Ishikawa (cell line): ENCODE measurements around the gene BMI1.

Experiments
- CEBPB ChIP-seq: IDR thresholded peaks from 2 replicates; pipeline ENCODE4 v1.6.1; 2012
- CREB1 ChIP-seq: IDR thresholded peaks from 2 replicates; pipeline ENCODE4 v1.6.1; 2012; ENCODE audit warnings: low read depth
- EGR1 ChIP-seq: IDR thresholded peaks from 2 replicates; pipeline ENCODE4 v1.6.1; 2012
- EP300 ChIP-seq: IDR thresholded peaks from 2 replicates; pipeline ENCODE4 v1.6.1; 2012; ENCODE audit warnings: borderline replicate concordance
- FOXM1 ChIP-seq: IDR thresholded peaks from 2 replicates; pipeline ENCODE4 v1.6.1; 2012; ENCODE audit warnings: low read depth, borderline replicate concordance
- NFIC ChIP-seq: IDR thresholded peaks from 2 replicates; pipeline ENCODE4 v1.6.1; 2012
- RAD21 ChIP-seq: IDR thresholded peaks from 2 replicates; pipeline ENCODE4 v1.6.1; 2012; ENCODE audit warnings: low read depth
- TAF1 ChIP-seq: IDR thresholded peaks from 2 replicates; pipeline ENCODE4 v1.6.1; 2012; ENCODE audit warnings: low read depth, mild to moderate bottlenecking
- TCF12 ChIP-seq: IDR thresholded peaks from 2 replicates; pipeline ENCODE4 v1.6.1; 2012; ENCODE audit warnings: low read depth
- TEAD4 ChIP-seq: IDR thresholded peaks from 2 replicates; pipeline ENCODE4 v1.6.1; 2012
- YY1 ChIP-seq: IDR thresholded peaks from 2 replicates; pipeline ENCODE4 v1.6.1; 2012; ENCODE audit warnings: low read depth
- ZBTB7A ChIP-seq: IDR thresholded peaks from 2 replicates; pipeline ENCODE4 v1.6.1; 2012; ENCODE audit warnings: low read depth
- TF ChIP-seq, protein P1 (sequence below): IDR thresholded peaks from 2 replicates; pipeline ENCODE4 v1.6.1; 2012; ENCODE audit warnings: low read depth, mild to moderate bottlenecking
- TF ChIP-seq, protein P2 (sequence below): IDR thresholded peaks from 2 replicates; pipeline ENCODE4 v1.6.1; 2012
- TF ChIP-seq, protein P3 (sequence below): IDR thresholded peaks from 2 replicates; pipeline ENCODE4 v1.6.1; 2012

BMI1 gene

DNA sequence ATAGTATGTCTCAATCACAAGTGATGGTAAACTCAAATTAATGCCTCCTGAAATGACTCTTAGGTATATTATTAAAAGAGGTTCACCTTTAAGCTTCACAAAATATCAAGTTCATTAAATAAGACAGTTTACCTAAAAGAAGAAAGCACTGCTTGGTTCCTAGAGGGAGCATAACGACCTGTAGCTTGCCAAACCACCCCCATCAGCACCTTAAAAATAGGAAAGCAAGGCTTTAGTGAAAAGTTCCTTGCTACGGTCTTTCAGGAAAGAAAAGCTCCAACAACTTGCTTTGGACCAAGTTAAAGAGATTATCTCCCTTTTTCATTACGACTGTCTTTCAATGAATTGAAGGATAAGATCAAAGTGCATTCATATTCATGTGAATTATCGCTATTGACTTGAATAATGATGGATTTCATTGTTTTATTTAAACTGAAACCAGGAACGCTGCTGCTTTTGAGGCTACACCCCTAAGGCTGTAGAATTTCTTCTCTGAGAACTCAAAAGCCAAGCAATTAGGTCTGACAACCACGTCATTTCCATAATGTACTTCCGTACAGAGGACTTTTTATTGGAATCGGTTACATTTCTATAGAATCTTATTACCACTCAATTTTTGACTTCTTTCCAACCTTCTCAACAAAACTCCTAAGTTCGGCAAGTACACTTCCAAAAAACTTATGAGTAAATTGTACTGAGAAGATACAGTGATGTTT, 17.4 kb downstream of the BMI1 start:
- TF ChIP-seq, protein P1, sequence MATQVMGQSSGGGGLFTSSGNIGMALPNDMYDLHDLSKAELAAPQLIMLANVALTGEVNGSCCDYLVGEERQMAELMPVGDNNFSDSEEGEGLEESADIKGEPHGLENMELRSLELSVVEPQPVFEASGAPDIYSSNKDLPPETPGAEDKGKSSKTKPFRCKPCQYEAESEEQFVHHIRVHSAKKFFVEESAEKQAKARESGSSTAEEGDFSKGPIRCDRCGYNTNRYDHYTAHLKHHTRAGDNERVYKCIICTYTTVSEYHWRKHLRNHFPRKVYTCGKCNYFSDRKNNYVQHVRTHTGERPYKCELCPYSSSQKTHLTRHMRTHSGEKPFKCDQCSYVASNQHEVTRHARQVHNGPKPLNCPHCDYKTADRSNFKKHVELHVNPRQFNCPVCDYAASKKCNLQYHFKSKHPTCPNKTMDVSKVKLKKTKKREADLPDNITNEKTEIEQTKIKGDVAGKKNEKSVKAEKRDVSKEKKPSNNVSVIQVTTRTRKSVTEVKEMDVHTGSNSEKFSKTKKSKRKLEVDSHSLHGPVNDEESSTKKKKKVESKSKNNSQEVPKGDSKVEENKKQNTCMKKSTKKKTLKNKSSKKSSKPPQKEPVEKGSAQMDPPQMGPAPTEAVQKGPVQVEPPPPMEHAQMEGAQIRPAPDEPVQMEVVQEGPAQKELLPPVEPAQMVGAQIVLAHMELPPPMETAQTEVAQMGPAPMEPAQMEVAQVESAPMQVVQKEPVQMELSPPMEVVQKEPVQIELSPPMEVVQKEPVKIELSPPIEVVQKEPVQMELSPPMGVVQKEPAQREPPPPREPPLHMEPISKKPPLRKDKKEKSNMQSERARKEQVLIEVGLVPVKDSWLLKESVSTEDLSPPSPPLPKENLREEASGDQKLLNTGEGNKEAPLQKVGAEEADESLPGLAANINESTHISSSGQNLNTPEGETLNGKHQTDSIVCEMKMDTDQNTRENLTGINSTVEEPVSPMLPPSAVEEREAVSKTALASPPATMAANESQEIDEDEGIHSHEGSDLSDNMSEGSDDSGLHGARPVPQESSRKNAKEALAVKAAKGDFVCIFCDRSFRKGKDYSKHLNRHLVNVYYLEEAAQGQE, result no peak
- TF ChIP-seq CEBPB, result no peak
- no peak for TF ChIP-seq NFIC
- no peak for TF ChIP-seq YY1
- TF ChIP-seq EP300, result no peak
- TF ChIP-seq TEAD4, result no peak
- no peak for TF ChIP-seq RAD21
- TF ChIP-seq, protein P2, sequence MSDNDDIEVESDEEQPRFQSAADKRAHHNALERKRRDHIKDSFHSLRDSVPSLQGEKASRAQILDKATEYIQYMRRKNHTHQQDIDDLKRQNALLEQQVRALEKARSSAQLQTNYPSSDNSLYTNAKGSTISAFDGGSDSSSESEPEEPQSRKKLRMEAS, result no peak
- TF ChIP-seq EGR1, result no peak
- no peak for TF ChIP-seq TAF1
- TF ChIP-seq ZBTB7A, result no peak

DNA sequence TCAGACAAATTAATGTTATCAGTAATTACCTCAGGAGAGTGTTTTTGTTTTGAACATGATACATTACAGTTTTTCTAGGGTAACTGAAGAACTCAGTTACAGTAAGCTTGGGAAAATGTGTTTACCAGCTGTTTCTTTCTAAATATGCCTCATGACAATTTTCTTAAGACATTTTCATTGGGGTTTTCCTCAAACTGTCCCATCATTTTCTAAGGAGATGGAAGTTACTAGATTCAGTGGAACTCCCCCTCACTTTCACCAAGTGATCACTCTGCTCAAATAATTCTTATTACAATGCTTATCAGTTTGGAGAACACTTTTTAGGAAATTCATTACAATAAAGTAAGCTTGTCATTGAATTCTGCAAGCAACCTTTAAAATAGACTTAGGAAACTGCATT, 18.0 kb downstream of the BMI1 start:
- no peak for TF ChIP-seq TEAD4
- TF ChIP-seq TAF1, result no peak
- no peak for TF ChIP-seq CREB1
- TF ChIP-seq YY1, result no peak
- no peak for TF ChIP-seq CEBPB
- TF ChIP-seq, protein P3, sequence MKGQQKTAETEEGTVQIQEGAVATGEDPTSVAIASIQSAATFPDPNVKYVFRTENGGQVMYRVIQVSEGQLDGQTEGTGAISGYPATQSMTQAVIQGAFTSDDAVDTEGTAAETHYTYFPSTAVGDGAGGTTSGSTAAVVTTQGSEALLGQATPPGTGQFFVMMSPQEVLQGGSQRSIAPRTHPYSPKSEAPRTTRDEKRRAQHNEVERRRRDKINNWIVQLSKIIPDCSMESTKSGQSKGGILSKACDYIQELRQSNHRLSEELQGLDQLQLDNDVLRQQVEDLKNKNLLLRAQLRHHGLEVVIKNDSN, result no peak
- TF ChIP-seq TCF12, result no peak
- TF ChIP-seq NFIC, result no peak
- TF ChIP-seq ZBTB7A, result no peak
- TF ChIP-seq, protein P1, result no peak
- TF ChIP-seq, protein P2, result no peak
- TF ChIP-seq RAD21, result no peak
- TF ChIP-seq FOXM1, result no peak
- TF ChIP-seq EGR1, result no peak
- no peak for TF ChIP-seq EP300

DNA sequence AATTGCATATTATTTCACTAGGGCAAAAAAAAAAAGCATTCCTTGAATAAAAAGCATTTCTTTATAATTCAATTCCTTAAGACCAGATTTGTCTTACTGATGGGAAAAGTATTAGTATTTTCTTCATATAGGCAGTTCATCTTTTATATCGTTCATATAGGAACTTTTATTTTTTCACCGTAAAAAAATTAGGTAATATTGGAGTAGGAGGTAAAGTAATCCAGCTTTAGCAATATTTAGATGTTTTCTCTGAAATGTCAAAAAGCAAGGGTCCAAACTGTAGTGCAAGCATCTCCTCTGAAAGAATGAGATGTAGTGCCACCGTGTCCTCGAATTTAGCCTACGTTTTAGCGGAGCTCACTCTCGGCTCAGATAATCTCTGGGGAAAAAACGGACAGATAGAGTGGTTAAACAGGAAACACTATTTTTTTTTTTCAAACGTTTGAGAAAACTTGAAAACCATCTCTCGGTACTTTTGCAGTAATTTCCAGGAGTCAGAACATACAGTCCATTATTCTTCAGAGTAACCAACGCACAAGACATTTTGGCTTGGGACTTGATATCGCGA, 18.9 kb downstream of the BMI1 start:
- no peak for TF ChIP-seq CREB1

DNA sequence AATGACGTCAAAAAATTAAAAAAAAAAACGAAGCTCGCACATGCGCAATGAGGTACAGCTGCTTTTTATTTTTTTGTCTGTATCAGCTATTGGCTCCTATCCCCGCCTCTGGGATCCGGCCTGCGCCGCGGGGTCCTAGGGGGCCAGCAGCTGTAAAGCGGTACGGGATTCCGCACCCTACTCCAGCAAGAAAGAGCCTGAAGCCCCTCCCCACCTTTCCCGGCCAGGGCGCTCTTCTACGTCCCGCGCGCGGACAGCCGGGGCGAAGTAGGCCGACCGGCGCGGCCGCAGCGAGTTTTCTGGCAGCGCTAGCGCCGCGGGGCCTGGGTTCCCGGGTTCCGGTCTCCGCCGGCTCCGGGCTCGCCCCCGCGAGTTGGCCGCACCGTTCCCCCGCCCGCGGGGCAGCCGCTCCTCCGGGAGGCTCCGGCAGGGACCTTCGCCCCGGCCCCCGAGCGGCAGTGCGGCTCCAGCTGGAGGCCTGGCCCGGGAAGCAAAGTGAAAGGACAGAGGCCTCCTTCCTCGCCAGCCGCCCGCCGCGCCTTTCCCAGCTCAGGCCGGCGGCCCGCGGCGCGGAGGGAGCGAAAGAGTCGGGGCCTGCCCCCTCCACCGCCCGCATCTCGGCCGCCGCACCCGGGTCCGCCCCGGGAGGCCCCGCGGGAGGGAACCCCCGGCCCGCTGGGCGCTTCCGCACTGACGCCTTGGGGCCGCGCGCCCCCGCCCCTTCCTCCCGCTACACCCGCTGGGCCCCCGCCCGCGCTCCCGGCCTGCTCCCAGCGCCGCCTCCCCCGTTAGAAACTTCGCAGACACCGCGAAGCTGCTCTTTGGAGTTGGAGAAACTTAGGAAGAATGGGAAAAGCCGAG, 19.7 kb downstream of the BMI1 start:
- TF ChIP-seq, protein P2, result no peak
- TF ChIP-seq, protein P3, result no peak
- TF ChIP-seq CEBPB (no peak), ZBTB7A (no peak), EGR1 (no peak), CREB1 (peak; percentile 69; the same call in 1 of the 2 replicates), FOXM1 (no peak), TEAD4 (no peak), NFIC (no peak), RAD21 (no peak), TAF1 (peak; percentile 50), TCF12 (peak; percentile 21; the same call in 1 of the 2 replicates), YY1 (no peak), EP300 (0 out of 2 replicates have a peak, but pooled peaks have one; percentile 13)
- TF ChIP-seq, protein P1, result no peak
